ENCODE results near the gene TANGO2.
A peak's percentile ranks its signal among the peaks of the same experiment; 100 is the strongest.

TANGO2 gene

DNA sequence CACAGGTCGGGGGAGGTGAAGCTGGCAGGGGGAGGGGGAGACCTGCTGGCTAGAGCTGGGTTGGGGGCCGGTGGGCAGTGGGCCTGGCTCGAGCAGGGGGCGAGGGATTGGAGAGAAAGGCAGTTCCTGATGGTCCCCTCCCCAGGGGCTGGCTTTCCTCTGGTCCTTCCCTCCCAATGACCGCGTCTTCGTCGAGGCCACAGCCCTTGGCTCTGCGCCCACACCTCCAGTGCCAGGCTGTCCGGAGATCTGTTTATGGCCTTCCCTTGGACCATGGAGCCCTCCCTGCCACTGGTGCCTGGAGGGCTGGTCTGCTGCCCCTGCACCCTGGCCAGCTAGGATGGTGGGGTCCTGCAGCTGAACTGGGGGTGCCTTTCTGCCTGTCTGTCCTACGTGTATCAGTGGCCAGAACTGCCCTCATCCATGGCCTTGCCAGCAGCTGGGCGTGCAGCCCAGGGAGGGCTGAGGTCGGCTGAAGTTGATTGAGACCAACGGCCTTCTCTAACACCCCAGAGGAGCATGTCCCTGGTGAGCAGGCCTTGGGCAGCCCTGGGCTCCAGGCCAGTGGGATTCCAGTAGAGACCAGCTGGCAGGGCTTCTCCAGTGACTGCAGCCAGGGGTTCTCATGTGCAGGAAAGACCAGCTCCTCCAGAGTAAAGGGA lies 12.3 kb downstream of the TANGO2 start:
- intact Hi-C loops (cut with DNase I), result no loop called here
- DNase-seq, result peak in 7 of 10 donors; percentile 24 to 92 (median 65)

DNA sequence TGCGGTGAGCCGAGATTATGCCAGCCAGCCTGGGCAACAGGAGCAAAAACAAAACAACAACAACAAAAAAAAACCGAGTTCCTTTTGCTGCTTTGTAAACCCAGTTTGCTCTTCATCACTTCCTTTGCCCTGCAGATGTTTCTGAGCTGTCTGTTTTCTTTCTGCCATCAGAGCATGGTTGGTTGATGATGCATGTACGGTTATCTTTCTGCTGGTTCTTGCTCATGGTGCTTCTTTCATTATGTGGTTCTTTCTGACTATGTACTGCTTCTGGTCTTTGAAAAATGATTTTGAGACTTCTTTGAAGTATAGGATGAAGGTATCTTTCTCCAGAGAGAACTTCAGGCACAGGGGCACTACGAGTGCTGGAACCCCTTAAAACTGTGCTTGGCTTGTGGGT lies 13.2 kb downstream of the TANGO2 start:
- intact Hi-C loops (cut with DNase I), result no loop called here
- DNase-seq, result no peak

DNA sequence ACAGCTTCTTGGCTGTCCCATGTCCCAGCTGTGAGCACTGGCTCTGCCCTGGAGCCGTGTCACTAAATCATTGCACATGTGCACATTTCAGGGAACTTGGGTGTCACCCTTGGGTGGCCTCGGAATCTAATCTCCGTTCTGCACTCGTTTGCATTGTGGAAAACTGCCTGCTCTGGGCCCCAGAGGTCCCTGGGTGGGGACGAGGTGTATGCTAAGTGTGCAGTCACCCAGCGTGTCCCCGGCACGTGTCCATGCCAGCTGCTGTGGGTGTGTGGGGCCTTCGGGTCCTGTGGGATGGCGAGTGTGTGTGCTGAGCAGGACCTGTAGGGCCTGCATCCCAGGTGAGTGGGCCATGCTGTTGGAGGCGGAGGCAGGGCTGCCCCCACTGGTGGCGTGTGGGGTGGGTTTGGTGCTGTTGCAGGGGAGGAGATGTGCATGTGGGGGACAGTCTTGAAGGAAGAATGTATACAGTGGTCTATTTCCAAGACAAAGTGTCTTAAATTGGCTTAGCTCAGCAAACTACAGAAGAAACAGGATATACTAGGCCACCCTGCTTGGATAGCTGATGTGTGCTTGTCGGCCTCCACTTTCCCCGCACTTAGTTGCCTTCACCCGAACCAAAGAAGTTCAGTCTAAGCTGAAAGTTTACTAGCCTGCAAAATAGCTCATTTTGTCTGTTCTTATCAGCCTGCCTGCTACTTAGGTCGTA lies 14.6 kb downstream of the TANGO2 start:
- intact Hi-C loops (cut with DNase I), result no loop called here
- no peak for DNase-seq

DNA sequence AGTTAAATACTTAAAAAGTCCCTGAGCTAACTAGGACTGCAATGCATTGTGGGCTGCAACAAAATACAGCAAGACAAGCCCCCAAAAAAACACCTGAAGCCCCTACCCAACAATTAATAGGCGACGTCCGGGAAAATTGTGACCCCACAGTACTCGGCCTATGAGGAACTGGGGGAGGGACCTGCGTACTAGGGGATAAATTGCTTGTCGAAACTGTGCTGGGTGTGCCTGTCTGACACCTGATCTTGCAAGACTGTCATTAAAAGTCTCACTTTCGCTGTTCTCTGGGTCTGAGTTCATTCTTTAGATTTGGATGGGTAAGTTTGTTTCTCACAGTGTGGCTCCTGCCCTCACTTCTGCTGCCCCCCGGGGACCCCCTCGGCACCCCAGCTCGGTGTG lies 15.2 kb downstream of the TANGO2 start:
- intact Hi-C loops (cut with DNase I), result no loop called here
- DNase-seq, result peak in 1 of 10 donors; percentile 62

DNA sequence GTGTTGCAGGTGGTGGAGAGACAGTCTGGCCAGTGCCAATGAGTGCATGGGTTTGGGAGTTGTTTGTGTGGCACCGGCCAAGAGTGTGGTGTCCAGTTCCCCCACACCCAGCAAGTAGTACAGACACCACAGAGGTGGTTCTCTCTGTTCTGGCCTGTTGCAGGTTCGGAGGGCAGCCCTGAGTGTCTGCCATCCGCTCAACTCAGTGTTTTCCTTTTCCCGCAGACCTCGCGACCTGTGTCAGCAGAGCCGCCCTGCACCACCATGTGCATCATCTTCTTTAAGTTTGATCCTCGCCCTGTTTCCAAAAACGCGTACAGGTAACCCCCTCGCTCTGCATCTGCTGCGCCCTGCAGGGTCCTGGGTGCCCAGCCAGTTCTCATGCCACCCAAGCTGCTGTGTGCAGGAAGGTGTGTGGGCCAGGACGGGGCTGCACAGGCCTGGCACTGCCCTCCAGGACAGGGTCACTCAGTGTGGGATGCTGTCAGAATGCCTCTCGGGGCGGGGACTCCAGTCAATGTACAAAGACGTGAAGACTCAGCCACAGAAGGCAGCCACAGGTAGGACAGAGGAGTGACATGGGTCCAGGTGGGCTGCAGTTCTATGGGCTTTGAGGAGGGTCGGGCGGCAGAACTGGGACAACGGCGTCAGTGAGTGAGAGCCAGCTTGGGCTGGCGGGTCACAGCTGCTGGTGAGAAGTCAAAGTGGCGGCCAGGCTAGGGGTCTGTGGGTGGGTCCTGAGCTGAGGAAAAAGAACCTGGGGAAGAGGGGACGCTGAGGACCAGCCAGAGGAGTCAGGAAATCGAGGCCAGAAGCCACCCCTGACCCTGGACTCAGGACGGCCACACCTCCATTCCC lies 15.9 kb downstream of the TANGO2 start:
- intact Hi-C loops (cut with DNase I), result no loop called here
- DNase-seq, result peak in 1 of 10 donors; percentile 73

DNA sequence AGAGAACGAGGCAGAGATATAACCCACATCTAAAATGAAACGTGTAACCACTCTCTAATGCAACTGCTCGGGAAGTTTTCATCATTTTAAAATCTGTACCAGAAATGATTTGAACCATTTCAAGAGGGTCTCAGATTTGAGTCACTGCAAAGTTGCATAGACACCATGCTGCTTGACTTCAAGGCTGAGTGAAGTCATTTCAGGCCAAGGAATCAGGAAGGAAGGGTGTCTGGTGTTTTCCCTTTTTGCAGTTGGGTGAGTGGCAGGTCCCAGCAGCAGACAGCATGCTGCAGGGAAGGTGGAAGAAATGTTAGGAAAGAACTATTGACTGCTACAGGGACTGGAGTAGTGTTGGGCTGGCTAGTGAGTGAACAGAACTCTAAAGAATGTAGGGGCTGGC lies 16.5 kb downstream of the TANGO2 start:
- DNase-seq, result no peak
- intact Hi-C loops (cut with DNase I), result no loop called here

DNA sequence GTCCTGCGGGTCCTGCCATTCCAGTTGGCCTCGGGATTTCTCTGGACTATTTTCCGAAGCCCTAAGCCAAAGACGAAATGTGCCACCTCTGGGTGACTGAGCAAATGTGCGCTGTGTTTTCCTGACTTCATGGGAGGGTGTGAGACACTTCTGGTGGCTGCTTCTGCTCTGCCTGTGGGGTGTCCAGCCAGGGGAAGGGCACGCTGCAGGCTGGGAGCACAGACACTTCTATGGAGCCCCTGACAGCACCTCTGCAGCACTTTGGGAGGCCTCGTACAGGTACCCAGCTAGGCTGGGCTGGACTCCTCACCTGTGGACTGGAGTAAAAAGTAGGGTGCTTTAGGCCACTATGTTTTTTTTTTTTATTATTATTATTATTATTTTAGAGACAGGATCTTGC lies 17.7 kb downstream of the TANGO2 start:
- peak in 1 of 10 donors; percentile 60 for DNase-seq
- intact Hi-C loops (cut with DNase I), result loop anchor here (1.0 kb wide), 1 partner anchor 68 kb away; no protein-coding TSS in a partner anchor

DNA sequence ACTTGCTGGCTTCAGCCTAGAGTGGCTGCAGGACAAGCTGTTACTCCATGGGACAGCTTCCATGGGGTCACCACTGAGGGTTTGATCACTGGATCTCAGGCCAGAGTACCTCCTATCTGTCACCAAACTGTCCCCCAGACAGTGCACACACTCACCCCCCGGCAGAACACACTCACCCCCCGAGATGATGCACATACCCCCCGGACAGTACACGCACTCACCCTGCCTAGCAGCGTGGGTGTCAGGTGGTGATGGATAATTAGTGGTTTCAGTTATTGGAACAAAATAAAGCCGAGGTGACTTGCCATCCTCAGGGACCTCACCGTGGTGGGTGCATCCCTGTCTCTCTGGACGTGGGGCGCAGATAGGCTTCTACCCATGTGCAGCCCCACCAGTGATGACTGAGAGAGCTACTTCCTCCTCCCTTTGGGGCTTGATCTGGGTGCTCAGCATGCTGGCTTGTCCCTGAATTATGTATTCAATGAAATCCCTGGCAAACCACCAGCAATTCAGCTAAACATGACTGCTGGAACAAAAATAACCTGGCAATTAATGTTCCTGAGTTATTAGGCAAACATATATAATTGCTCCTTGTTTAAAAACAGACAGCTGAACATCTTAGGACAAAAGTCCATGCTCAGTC lies 18.9 kb downstream of the TANGO2 start:
- intact Hi-C loops (cut with DNase I), result no loop called here
- peak in 1 of 10 donors; percentile 70 for DNase-seq

DNA sequence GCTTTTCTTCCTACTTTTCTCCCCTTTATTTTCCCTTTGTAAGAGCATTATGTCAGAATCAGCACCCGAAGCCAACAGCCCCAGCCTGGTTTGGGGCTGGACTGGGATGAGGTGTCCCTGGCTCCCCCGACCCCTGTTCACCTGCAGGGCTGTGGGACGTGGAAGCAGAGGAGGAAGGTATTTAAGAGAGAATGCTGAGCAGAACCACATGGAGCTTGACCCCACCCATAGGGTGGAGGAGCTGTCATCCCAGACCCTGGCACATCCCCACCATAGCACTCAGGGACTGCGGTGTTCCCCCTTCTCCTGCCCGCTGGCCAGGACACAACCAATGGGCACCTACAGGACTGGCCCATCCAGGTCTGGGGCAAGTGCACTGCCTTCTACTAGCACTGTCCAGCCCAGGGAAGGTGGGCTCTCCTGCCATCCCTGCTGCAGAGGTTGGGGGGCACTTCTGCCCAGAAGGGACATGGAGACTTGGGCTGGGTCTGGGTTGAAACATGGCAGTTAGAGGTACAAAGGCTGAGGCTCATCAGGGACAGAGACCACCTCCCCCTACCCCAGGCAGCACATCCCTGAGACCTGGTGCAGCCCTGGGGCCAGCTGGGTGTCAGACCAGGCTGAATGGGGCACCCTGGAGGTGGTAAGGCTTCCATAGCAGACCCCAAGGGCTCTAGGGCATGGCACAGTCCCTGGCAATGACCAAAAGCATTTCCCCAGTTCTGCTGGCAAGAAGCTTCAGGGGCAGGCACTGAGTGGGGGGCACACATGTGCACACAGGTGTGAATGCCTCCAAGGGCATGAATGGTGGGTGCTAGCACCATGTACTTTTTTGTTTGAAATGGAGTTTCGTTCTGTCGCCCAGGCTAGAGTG lies 19.7 kb downstream of the TANGO2 start:
- DNase-seq, result peak in 1 of 10 donors; percentile 57
- intact Hi-C loops (cut with DNase I), result no loop called here

DNA sequence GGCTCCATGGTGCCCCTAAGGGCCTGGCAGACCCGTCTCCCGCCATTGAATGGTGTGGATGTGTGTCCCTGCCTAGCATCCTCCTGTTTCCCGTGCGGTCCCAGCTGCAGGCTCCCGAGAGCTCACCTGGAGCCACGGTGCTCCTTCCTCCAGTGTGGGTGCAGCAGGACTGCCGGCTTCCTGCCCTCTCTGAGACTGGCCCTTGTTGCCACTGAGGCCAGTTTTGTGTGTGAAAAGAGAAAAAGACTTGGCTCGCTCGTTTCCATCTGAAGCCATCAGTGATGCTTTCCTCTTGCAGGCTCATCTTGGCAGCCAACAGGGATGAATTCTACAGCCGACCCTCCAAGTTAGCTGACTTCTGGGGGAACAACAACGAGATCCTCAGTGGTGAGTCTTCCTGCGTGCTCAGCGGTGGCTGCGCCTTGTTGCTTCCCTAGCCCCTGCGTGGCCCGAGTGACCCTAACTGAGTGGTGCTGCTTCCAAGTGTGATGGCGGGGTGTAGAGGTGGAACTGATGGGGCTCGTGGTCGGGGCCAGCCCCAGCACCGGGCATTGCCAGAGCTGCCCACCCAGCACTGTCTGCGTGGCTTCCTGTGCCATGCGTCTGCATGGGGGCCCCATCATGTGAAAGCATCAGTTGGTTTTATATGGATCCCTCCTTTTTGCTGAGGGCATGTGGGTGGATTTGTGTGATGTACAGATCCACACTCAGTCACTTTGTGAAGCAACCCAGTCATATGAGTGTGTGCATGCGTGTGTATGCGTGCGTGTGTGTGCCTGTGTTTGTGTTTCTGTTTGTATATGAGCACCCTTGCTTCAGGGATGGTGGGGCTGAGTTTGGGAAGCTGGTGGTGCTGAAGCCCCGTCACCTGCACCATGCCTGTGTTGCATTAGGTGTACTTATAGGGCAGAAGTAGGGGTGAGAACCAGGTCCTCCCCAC lies 22.4 kb downstream of the TANGO2 start:
- peak in 1 of 10 donors; percentile 74 for DNase-seq
- intact Hi-C loops (cut with DNase I), result no loop called here

DNA sequence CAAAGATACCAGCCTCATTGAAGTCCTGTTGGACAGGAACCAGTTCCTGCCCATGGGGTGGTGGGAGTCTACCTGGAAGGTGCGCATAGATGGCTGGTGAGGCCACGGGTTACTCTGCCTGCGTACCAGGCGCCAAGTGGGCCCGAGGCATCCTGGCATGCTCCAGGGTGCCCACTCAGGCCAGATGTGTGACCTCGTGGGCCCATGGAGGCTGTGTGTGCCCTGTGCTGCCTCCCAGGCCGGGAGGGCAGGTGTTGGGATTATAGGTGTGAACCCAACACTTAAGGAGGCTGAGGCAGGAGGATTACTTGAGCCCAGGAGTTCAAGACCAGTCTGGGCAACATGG lies 23.1 kb downstream of the TANGO2 start:
- intact Hi-C loops (cut with DNase I), result no loop called here

DNA sequence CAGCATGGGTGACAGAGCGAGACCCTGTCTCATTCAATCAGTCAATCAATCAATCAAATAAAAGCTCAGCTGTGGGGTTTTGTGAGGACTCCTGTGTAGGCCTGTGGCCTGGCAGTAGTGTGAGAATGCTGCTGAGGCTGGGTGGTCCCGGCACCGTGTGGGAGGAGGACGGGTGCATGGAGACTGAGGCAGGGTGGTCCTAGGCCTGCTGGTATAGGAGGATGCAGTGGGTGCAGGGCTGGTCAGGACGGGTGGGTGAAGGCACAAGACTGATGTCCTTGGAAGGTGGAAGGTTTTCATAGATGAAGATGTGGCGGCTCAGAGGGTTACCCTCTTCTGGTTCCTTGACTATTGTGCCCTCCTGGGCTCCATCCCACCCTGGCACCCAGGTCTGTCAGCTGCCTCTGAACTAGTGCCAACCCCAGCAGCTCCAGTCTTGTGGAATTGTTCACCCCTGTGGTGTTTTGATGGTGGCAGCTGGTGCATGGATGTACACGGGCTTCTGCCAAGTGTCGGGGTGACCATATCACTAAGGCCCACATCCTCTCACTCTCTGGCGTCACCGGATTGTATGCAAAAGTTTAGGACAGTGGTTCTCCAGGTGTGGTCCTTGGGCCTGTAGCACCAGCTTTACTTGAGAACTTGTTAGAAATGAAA lies 23.7 kb downstream of the TANGO2 start:
- peak in 1 of 10 donors; percentile 55 for DNase-seq
- intact Hi-C loops (cut with DNase I), result no loop called here

More for the DNA sequence above, 23.1 kb downstream of the TANGO2 start:
- no peak for DNase-seq

DNA sequence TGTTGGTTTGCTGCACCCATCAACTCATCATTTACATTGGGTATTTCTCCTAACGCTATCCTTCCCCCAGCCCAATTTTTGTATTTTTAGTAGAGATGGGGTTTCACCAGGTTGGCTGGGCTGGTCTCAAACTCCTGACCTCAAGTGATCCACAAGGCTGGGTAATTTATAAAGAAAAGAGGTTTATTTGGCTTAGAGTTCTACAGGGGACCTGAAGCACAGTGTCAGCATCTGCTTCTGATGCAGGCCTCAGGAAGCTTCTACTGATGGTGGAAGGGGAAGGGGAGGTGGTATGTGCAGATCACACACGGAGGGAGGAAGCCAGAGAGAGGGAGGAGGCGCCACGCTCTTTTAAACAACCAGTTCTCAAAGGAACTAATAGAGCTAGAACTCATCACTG lies 25.8 kb downstream of the TANGO2 start:
- no peak for DNase-seq
- intact Hi-C loops (cut with DNase I), result no loop called here

DNA sequence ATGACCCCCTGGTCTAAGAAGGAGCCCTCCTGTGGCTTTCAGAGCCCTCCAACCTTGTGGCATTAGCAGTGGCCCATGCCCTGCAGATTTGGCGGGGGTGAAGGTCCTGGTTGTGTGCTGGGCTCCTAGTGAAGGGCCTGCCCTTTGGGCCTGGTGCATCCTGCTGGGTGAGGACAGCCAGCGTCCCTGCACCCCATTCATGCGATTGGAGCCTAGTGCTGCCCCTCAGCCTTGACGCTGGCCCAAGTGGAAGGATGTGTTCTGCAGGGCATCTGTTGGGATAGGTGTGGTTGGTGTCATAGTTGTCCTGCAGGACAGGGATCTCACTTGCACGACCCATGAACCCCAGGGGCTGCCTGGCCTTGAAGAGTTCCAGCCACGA lies 31.0 kb downstream of the TANGO2 start:
- peak in 1 of 10 donors; percentile 77 for DNase-seq
- intact Hi-C loops (cut with DNase I), result no loop called here

DNA sequence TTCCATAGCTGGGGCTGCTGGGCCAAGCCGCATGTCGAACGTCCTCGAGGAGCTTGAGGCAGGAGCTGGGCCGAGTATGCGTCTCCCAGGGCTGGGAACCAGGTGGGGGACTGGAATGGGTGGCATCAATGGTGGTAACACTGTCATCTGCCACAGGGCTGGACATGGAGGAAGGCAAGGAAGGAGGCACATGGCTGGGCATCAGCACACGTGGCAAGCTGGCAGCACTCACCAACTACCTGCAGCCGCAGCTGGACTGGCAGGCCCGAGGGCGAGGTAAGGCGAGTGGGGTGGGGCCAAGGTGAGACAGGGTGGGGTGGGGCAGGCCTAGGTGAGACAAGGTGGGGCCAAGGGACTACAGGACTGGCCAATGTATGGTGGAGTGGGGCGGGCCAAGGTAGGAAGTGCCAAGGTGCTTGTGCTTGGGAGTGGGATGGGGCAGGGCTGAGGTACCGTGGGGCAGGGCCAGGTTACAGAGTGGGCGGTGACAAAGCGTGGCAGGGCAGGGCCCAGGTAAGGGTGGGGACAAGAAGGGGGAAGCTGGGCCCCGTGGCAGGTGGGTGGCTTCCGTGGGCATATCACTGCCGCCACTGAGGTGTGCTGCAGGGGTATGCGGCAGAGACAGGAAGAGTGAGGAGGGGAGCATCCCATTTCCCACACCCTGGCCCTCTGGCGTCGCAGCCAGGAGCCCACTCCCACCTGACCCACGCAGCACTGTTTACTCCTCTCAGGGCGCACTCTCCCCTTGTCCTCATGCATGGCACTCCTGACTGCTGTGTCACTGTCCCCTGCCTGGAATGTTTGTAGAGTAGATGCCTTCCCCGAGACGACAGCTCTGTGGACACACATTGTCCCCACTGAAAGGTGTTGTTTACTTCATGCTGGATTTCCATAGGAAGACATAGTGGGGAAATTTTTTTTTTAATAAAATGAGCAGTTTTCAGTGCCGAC lies 31.7 kb downstream of the TANGO2 start:
- intact Hi-C loops (cut with DNase I), result no loop called here
- peak in 1 of 10 donors; percentile 69 for DNase-seq

DNA sequence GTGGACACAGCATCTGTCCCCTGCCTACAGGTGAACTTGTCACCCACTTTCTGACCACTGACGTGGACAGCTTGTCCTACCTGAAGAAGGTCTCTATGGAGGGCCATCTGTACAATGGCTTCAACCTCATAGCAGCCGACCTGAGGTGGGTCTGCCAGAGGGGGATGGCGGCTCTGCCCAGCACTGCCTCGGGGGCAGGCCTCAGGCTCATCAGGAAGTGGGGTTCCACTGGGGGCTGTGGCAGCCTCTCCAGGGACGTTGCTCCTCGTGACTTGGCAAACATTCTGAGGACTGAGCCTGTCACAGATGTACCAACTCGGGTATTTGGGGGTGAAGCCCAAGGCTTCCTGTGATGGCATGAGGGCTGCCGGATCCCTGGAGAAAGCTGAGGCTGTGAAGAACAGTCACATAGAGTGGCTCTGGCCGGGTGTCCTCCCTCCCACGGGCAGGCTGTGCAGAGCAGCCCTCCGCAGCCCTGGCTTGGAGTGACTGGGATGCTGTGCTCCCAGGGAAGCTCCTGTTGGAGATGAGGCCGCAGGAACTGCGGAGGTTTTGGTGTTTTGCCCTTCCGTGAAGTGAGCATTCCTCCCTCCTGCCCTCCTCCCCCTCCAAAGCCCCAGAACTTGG lies 32.6 kb downstream of the TANGO2 start:
- peak in 1 of 10 donors; percentile 71 for DNase-seq
- intact Hi-C loops (cut with DNase I), result no loop called here

DNA sequence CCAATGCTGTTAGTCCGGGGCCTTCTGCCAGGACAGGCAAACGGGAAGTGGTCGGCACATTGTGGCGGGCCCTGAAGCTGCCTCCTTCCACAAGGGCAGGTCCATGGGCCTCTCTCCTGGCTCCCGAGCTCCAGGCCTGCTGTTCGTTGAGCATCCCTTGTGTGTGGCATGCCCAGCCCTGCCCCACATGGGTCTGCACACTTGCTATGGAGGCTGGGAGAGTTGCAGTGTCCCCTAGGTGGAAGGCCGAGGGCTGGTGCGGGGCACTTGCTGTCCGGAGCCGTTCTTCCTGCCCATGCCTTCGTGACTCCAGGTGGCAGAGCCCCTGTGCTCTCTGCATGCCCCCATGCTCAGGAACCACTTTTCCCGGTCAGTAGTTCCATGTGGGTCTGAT lies 33.1 kb downstream of the TANGO2 start:
- DNase-seq, result peak in 1 of 10 donors; percentile 66
- intact Hi-C loops (cut with DNase I), result no loop called here
